Measurements from ENCODE around the gene RPP30.

Gene RPP30

DNA sequence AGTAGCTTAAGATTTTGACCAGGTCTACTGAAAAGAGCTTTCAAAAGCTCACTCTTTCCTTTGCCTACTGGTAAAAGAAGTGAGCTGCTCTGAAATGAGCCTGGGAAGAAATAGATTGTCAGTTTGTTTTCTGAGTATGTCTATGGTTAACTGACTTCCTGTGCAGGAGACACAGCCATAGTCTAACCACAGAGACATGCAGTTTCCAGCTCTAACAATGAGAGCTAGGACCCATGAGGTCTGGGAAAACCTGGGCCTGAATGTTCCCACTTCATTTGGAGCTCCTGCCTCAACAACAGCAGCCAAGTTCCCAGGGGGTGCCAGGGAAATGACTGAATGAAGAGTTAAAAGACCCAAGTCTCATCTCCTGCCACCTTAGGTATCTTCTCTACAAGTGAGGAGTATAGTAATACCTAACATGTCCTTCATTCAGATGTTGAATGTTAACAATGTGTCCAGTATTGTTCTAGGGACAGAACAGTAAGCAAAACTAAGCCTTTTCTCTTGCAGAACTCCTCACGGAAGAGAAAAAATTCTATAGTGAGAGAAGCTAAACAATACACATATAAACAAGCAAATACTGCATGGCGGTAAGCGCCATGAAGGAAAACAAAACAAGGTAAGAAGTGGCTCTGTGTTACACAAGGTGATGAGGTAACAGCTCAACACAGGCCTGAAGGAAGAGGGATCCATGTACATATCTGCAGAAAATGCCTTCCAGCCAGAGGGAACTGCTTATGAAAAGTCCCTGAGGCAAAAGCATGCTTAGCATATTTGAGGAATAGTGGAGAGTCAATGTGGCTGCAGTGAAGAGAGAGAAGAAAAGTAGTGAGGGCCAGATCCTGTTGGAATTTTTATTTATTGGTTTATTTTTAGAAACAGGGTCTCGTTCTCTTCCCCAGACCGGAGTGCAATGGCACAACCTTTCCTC lies 75.5 kb downstream of the RPP30 start:
- DNase-seq = no peak
